Measurements from ENCODE around the gene ALS2. TPM values are rescaled to one million over a fixed set of nuclear protein-coding genes. Genes with fewer than 3 reads are reported as not detected.
"Not testable (repeated sequence)": the region's sequence is repeated elsewhere in the genome, so short reads cannot be mapped to it uniquely, and the experiment has no call there.

ALS2 gene
- total RNA-seq, 1 donor from 2014 or later, result 36.4 TPM

DNA sequence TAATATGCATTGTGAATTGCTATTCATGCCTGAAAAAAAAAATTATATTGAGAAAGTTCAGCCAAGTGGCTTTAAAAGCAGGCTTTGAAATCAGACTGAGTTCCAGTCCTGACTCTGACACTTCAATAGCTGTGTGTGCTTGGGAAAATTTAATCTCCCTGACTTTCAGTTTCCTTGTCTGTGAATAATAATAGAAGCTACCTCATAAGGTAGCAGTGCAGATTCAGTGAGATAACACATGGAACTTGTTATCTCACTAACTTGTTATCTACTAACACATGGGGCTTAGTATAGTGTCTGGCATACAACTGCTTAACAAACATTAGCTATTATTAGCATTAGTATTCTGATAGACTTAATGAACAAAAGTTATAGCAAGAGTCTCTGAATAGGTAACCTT is 14.9 kb downstream of the ALS2 start:
- H3K4me1 Mint-ChIP-seq (ENCODE audit: unreplicated experiment), result no peaks in the 10 kb centered on the region

DNA sequence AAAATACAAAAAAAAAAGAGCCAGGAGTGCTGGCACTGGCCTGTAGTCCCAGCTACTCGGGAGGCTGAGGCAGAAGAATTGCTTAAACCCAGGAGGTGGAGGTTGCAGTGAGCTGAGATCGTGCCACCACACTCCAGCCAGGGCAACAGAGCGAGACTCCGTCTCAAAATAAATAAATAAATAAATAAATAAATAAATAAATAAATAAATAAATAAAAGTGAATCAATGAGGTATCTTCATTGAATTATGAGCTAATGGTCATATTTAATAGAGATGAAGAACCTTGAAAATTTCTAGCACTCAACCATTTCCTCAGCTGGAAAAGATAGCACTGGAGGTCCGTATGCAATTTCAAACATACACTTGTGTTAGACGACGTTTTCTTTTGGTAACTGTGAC is 16.3 kb downstream of the ALS2 start:
- H3K27me3 Mint-ChIP-seq; DNase-seq (ENCODE audit: extremely low spot score, unreplicated experiment); H3K9me3 Mint-ChIP-seq; H3K4me1 Mint-ChIP-seq (ENCODE audit: unreplicated experiment); H3K4me3 Mint-ChIP-seq; H3K27ac Mint-ChIP-seq: not testable (repeated sequence)
- H3K36me3 Mint-ChIP-seq, result peaks cover 19% of the 10 kb centered on the region

More for the DNA sequence above, 14.9 kb downstream of the ALS2 start:
- H3K4me3 Mint-ChIP-seq, result no peak overlapping the region
- no peaks in the 10 kb centered on the region for H3K9me3 Mint-ChIP-seq
- TF ChIP-seq, protein P1, sequence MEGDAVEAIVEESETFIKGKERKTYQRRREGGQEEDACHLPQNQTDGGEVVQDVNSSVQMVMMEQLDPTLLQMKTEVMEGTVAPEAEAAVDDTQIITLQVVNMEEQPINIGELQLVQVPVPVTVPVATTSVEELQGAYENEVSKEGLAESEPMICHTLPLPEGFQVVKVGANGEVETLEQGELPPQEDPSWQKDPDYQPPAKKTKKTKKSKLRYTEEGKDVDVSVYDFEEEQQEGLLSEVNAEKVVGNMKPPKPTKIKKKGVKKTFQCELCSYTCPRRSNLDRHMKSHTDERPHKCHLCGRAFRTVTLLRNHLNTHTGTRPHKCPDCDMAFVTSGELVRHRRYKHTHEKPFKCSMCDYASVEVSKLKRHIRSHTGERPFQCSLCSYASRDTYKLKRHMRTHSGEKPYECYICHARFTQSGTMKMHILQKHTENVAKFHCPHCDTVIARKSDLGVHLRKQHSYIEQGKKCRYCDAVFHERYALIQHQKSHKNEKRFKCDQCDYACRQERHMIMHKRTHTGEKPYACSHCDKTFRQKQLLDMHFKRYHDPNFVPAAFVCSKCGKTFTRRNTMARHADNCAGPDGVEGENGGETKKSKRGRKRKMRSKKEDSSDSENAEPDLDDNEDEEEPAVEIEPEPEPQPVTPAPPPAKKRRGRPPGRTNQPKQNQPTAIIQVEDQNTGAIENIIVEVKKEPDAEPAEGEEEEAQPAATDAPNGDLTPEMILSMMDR (conservative IDR thresholded peaks at IDR 0.05), result no peak
- peaks cover 19% of the 10 kb centered on the region for H3K36me3 Mint-ChIP-seq
- no peak for DNase-seq (ENCODE audit: extremely low spot score, unreplicated experiment)
- H3K27ac Mint-ChIP-seq, result no peak overlapping the region
- no peaks in the 10 kb centered on the region for H3K27me3 Mint-ChIP-seq

DNA sequence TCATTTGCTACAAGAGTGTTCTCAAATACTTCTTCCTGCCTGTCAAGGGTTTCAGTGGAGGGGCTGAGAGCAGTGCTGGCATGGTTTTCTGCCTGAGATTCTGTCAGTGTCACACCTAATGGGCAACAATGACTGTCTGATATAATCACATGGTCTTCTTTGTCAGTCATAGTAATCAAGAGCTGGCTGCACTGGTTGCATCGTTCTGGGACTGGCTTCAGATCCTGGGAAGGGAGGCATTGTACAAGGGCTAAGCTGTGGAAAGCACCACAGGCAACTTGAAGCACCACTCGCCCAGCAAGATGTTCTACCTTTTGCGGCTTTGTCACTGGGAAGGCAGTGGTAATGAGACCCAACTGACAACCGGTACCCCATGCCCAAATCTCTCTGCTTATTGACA is 19.6 kb downstream of the ALS2 start:
- H3K9me3 Mint-ChIP-seq, result no peaks in the 10 kb centered on the region
- H3K27ac Mint-ChIP-seq, result no peak overlapping the region
- peaks cover 22% of the 10 kb centered on the region for H3K36me3 Mint-ChIP-seq
- no peak overlapping the region for H3K4me3 Mint-ChIP-seq
- TF ChIP-seq, protein P1 (conservative IDR thresholded peaks at IDR 0.05), result no peak
- H3K27me3 Mint-ChIP-seq, result no peaks in the 10 kb centered on the region
- DNase-seq (ENCODE audit: extremely low spot score, unreplicated experiment), result no peak
- H3K4me1 Mint-ChIP-seq (ENCODE audit: unreplicated experiment), result no peaks in the 10 kb centered on the region

DNA sequence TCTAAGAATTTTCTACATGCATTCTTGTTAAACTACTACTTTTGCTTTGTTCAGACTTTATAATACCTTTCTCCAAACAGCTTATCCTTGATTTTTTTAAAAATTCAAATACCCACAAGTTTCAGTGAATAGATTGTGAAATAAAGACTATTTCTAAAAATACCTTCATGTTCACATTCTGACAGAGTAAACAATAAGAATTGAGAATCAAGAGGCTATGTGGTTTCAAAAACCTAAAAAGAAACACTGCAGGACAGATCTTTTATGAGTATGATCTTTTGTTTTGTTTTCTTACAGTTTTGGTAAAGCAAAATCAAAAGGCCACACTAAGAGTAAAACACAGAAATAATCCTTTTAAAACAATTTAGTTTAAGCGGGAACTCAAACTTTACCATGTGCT is 21.2 kb downstream of the ALS2 start:
- peaks cover 25% of the 10 kb centered on the region for H3K36me3 Mint-ChIP-seq
- TF ChIP-seq, protein P1 (conservative IDR thresholded peaks at IDR 0.05), result no peak
- H3K27ac Mint-ChIP-seq, result no peak overlapping the region
- no peak for DNase-seq (ENCODE audit: extremely low spot score, unreplicated experiment)
- H3K27me3 Mint-ChIP-seq, result no peaks in the 10 kb centered on the region
- H3K9me3 Mint-ChIP-seq, result no peaks in the 10 kb centered on the region
- H3K4me1 Mint-ChIP-seq (ENCODE audit: unreplicated experiment), result no peaks in the 10 kb centered on the region
- H3K4me3 Mint-ChIP-seq, result no peak overlapping the region

DNA sequence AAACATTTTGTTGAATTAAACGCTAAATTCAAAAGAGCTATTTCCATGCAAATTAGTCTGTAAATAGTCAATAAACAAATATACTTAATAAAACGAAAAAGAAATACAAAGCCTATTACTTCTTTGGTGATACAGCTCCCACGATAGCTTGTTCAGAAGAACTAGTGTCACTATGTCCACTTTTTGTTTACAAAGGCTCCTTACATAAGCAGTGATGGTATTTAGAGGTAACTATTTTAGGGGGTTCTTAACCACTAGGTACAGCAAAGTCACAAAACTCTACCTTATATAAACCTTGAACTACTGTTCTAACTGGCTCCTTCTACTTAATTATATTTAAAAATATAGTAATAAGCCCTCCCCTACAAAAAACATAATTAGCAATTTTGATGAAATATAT is 21.9 kb downstream of the ALS2 start:
- no peak overlapping the region for H3K27ac Mint-ChIP-seq
- no peak for DNase-seq (ENCODE audit: extremely low spot score, unreplicated experiment)
- TF ChIP-seq, protein P1 (conservative IDR thresholded peaks at IDR 0.05), result no peak
- no peaks in the 10 kb centered on the region for H3K27me3 Mint-ChIP-seq
- H3K4me3 Mint-ChIP-seq, result no peak overlapping the region
- no peaks in the 10 kb centered on the region for H3K9me3 Mint-ChIP-seq
- peaks cover 23% of the 10 kb centered on the region for H3K36me3 Mint-ChIP-seq
- no peaks in the 10 kb centered on the region for H3K4me1 Mint-ChIP-seq (ENCODE audit: unreplicated experiment)

DNA sequence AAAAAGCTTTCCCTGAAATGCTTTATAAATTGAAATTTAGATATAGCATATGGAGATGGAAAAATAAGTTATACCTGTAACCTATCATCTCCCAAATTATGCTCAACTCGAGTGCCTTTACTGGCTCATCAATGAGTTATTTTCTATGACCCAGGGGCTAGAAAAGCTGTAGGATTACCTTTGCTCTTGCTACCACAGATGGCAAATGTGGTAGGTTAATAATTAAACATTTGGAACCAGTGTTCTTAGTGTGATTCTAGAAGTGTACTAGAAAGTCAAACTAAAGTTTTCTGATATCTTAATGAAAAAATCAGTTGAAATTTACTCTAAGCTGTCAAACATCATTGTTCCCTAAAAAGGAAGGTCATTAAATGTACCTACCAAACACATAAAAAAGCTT is 22.5 kb downstream of the ALS2 start:
- no peaks in the 10 kb centered on the region for H3K9me3 Mint-ChIP-seq
- no peaks in the 10 kb centered on the region for H3K4me1 Mint-ChIP-seq (ENCODE audit: unreplicated experiment)
- H3K27ac Mint-ChIP-seq, result no peak overlapping the region
- H3K27me3 Mint-ChIP-seq, result no peaks in the 10 kb centered on the region
- peak overlapping the region; percentile 50 for H3K4me3 Mint-ChIP-seq
- H3K36me3 Mint-ChIP-seq, result peaks cover 21% of the 10 kb centered on the region
- TF ChIP-seq, protein P1 (conservative IDR thresholded peaks at IDR 0.05), result no peak
- no peak for DNase-seq (ENCODE audit: extremely low spot score, unreplicated experiment)

Data from type B pancreatic cell (in vitro differentiated cells).